Activated T-helper 2 cell treated with anti-CD3 and anti-CD28 coated beads, Interferon-gamma antibody, Interleukin-2, Interleukin-4, amounts not matched to agents 10 μg/mL and 5 μg/mL and 100 μg/mL, durations not matched to agents 14 hours and 24 hours and 36 hours (primary cell): Measurements from ENCODE around the gene COX7A2L. TPM values are rescaled to one million over a fixed set of nuclear protein-coding genes. Genes with fewer than 3 reads are reported as not detected.

Experiments used
- total RNA-seq: library from RNA; stranded (reverse); gene quantifications from 2 replicates; pipeline ENCODE4 v1.2.3, GENCODE V29; 2022

The COX7A2L gene
- total RNA-seq, 1 donor from 2014 or later: 73.4 TPM

Other genes with a start within 250 kb of the COX7A2L start
- gene EML4, start 191.9 kb downstream of the COX7A2L start, total RNA-seq: 43.0 and 45.2 TPM in 2 replicates
- gene KCNG3, start 132.8 kb upstream of the COX7A2L start, total RNA-seq: 0.14 and 0.16 TPM in 2 replicates
- 39.7 and 39.8 TPM in 2 replicates for gene MTA3, start 207.4 kb upstream of the COX7A2L start, total RNA-seq